Endothelial cell (in vitro differentiated cells): Measurements from ENCODE around the gene CAPSL. TPM values are rescaled to one million over a fixed set of nuclear protein-coding genes. Genes with fewer than 3 reads are reported as not detected.

Source experiments
- DNase-seq: peaks from one replicate; pipeline ENCODE4 v3.0.0; 2021; ENCODE audit warnings: low spot score
- H3K27ac Mint-ChIP-seq: one replicate; pipeline ENCODE4 v1.8.0; 2021; ENCODE audit warnings: mixed read lengths, inconsistent platforms; ENCODE audit not compliant: unreplicated experiment
- H3K27me3 Mint-ChIP-seq: one replicate; pipeline ENCODE4 v1.8.0; 2021; ENCODE audit warnings: mild to moderate bottlenecking, moderate library complexity, mixed read lengths, inconsistent platforms; ENCODE audit not compliant: unreplicated experiment
- H3K36me3 Mint-ChIP-seq: one replicate; pipeline ENCODE4 v1.8.0; 2021; ENCODE audit warnings: mild to moderate bottlenecking, low read depth, mixed read lengths, inconsistent platforms; ENCODE audit not compliant: unreplicated experiment
- H3K4me1 Mint-ChIP-seq: one replicate; pipeline ENCODE4 v1.8.0; 2021; ENCODE audit warnings: mild to moderate bottlenecking, mixed read lengths, inconsistent platforms; ENCODE audit not compliant: unreplicated experiment
- H3K4me3 Mint-ChIP-seq: one replicate; pipeline ENCODE4 v1.8.0; 2021; ENCODE audit warnings: mild to moderate bottlenecking, mixed read lengths, inconsistent platforms; ENCODE audit not compliant: unreplicated experiment
- H3K9me3 Mint-ChIP-seq: one replicate; pipeline ENCODE4 v1.8.0; 2021; ENCODE audit warnings: mixed read lengths, inconsistent platforms; ENCODE audit not compliant: unreplicated experiment
- CTCF ChIP-seq: fragments of 200-600 bp; sonication (generic); IDR thresholded peaks from one replicate; pipeline ENCODE4 v1.5.0; 2021; ENCODE audit warnings: antibody characterized with exemption; ENCODE audit not compliant: unreplicated experiment
- total RNA-seq: library from RNA; stranded (reverse); fragmentation: NEBNext Ultra II Directional; extraction: Animal tissue kit (Norgen Biotek cat#: 25700); gene quantifications from one replicate; pipeline ENCODE4 v1.2.1, GENCODE V29; 2021; ENCODE audit not compliant: unreplicated experiment

The CAPSL gene
- total RNA-seq, 1 donor from 2014 or later, result not detected

- Mint-ChIP-seq H3K27me3 (no peaks in the 10 kb centered on the region), H3K4me1 (no peaks in the 10 kb centered on the region), H3K9me3 (no peaks in the 10 kb centered on the region), H3K4me3 (no peak overlapping the region), H3K27ac (no peak overlapping the region), H3K36me3 (no peaks in the 10 kb centered on the region)
- DNase-seq, result no peak
- TF ChIP-seq CTCF, result no peak
Measured at GRCh38 chr5:35884191-35884769, 54.1 kb downstream of the CAPSL start.

GRCh38 chr5:35881758-35882157 lies 56.7 kb downstream of the CAPSL start:
- DNase-seq, result no peak
- Mint-ChIP-seq H3K9me3 (no peaks in the 10 kb centered on the region), H3K27ac (no peak overlapping the region), H3K4me3 (no peak overlapping the region), H3K27me3 (no peaks in the 10 kb centered on the region), H3K36me3 (no peaks in the 10 kb centered on the region), H3K4me1 (no peaks in the 10 kb centered on the region)
- no peak for TF ChIP-seq CTCF

DNA sequence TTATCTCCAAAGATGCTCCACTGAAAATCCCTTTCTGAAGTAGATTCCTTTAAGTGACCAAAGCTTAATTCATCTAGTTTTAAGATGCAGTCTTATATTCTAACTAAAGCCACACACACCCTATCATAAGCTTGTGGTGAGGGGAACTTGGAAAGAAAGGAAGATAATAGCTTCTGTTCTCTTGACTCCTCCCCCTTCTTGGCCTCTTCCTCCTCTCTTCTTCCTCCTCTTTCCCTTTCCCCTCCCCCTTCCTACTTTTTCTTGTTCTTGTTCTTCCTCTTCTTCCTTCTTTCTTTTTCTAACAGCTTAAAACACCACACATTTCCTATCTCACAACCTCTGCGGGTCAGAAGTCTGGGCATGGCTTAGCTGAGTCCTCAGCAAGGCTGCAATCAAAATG lies 58.3 kb downstream of the CAPSL start:
- DNase-seq, result no peak
- no peaks in the 10 kb centered on the region for H3K4me1 Mint-ChIP-seq

DNA sequence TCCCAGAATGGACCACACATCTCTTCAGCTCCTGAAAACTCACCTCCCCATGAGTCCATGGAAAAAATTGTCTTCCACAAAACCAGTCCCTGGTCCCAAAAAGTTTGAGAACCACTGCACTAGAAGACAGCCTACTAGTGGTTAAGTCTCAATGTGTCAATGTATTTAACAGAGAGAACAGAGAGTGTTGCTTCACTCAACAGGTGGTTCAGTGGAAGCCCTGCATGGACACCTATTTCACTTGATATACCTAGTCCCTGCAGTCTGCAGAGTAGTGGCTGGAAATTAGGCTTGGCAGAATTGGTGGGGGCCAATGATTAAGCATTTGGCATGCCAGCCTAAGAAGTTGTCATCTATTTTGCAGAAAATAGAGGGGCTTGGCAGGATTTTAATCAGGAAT lies 58.8 kb downstream of the CAPSL start:
- TF ChIP-seq CTCF, result no peak
- H3K36me3 Mint-ChIP-seq, result no peaks in the 10 kb centered on the region
- no peak overlapping the region for H3K27ac Mint-ChIP-seq
- H3K4me1 Mint-ChIP-seq, result no peaks in the 10 kb centered on the region
- H3K4me3 Mint-ChIP-seq, result no peak overlapping the region
- H3K9me3 Mint-ChIP-seq, result no peaks in the 10 kb centered on the region
- no peak for DNase-seq
- H3K27me3 Mint-ChIP-seq, result no peaks in the 10 kb centered on the region

More for the DNA sequence above, 58.3 kb downstream of the CAPSL start:
- Mint-ChIP-seq H3K36me3 (no peaks in the 10 kb centered on the region), H3K27me3 (no peaks in the 10 kb centered on the region), H3K4me3 (no peak overlapping the region), H3K27ac (no peak overlapping the region), H3K9me3 (no peaks in the 10 kb centered on the region)
- TF ChIP-seq CTCF, result no peak

DNA sequence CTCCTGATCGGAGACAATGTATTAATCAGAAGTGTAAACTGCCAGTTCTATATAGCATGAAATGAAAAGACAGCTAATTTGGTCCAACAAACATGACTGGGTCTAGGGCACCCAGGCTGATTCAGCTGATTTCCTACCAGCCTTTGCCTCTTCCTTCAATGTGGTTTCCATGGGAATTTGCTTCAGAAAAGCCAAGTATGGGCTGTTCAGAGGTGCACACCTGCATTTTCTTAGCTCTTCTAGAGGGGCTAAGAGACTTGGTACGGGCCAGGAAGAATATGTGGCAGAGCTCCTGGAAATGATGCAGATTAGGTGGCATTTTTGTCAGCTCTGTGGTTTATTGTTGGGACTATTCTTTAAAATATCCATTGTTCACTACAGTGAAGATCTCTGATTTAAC lies 59.3 kb downstream of the CAPSL start:
- no peaks in the 10 kb centered on the region for H3K36me3 Mint-ChIP-seq
- H3K4me3 Mint-ChIP-seq, result no peak overlapping the region
- H3K27me3 Mint-ChIP-seq, result no peaks in the 10 kb centered on the region
- DNase-seq, result no peak
- H3K4me1 Mint-ChIP-seq, result no peaks in the 10 kb centered on the region
- no peak for TF ChIP-seq CTCF
- no peak overlapping the region for H3K27ac Mint-ChIP-seq
- no peaks in the 10 kb centered on the region for H3K9me3 Mint-ChIP-seq
